BJ (cell line): Measurements from ENCODE around the gene SAMD14. TPM values are rescaled to one million over a fixed set of nuclear protein-coding genes. Genes with fewer than 3 reads are reported as not detected.
A peak's percentile ranks its signal among the peaks of the same experiment; 100 is the strongest.

ENCODE experiments used
- CTCF ChIA-PET: fragments of 350-600 bp; formaldehyde crosslinking; extraction: SDS; loops from one replicate; lab custom pipeline; 2021; ENCODE audit warnings: antibody characterized with exemption, inconsistent platforms; lab: Yijun Ruan, JAX
- POLR2A ChIA-PET: fragments of 300-600 bp; sonication (Branson Sonifier 250); formaldehyde crosslinking; extraction: SDS; loops from one replicate; lab custom pipeline; 2021; ENCODE audit warnings: antibody characterized with exemption; lab: Charles Lee
- DNase-seq: peaks from one replicate; pipeline ENCODE4 v3.0.0-alpha.2; 2011; ENCODE audit warnings: low read depth
- H3K27me3 ChIP-seq: 2 replicates; pipeline ENCODE4 v1.6.0; 2011; ENCODE audit warnings: low read length; ENCODE audit not compliant: control insufficient read depth, insufficient read depth
- H3K36me3 ChIP-seq: 2 replicates; pipeline ENCODE4 v1.5.1; 2011; ENCODE audit warnings: low read length; ENCODE audit not compliant: control insufficient read depth, insufficient read depth
- H3K4me3 ChIP-seq: 2 replicates; pipeline ENCODE4 v1.5.1; 2011; ENCODE audit warnings: low read depth, mild to moderate bottlenecking, control low read depth, low read length
- polyA plus RNA-seq: library from polyadenylated mRNA; depleted of rRNA; stranded (reverse); fragments of >200 nt; gene quantifications from 2 replicates; pipeline ENCODE4 v1.2.3, GENCODE V29; 2011
- TF ChIP-seq, protein P1 (sequence below): IDR thresholded peaks from 2 replicates; pipeline ENCODE4 v1.5.1; 2011; ENCODE audit warnings: low read depth, mild to moderate bottlenecking, control low read depth, inconsistent platforms, low read length, moderate library complexity; ENCODE audit not compliant: insufficient read depth

SAMD14 gene
- polyA plus RNA-seq, 1 experiment: 5.3 TPM

GRCh38 chr17:50080827-50081226 is 49.1 kb downstream of the SAMD14 start:
- TF ChIP-seq, protein P1, sequence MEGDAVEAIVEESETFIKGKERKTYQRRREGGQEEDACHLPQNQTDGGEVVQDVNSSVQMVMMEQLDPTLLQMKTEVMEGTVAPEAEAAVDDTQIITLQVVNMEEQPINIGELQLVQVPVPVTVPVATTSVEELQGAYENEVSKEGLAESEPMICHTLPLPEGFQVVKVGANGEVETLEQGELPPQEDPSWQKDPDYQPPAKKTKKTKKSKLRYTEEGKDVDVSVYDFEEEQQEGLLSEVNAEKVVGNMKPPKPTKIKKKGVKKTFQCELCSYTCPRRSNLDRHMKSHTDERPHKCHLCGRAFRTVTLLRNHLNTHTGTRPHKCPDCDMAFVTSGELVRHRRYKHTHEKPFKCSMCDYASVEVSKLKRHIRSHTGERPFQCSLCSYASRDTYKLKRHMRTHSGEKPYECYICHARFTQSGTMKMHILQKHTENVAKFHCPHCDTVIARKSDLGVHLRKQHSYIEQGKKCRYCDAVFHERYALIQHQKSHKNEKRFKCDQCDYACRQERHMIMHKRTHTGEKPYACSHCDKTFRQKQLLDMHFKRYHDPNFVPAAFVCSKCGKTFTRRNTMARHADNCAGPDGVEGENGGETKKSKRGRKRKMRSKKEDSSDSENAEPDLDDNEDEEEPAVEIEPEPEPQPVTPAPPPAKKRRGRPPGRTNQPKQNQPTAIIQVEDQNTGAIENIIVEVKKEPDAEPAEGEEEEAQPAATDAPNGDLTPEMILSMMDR: no peak
- no peak overlapping the region for H3K4me3 ChIP-seq
- H3K27me3 ChIP-seq: no peaks in the 10 kb centered on the region
- no peak for DNase-seq
- CTCF ChIA-PET: interaction anchor here (0.6 to 5.3 kb wide), 6 partner anchors 11 to 60 kb away, joined by 3 to 37 read pairs (median 5); partner anchors contain the start of gene PDK2
- H3K36me3 ChIP-seq: peaks cover 49% of the 10 kb centered on the region
- POLR2A ChIA-PET: no interaction called here

DNA sequence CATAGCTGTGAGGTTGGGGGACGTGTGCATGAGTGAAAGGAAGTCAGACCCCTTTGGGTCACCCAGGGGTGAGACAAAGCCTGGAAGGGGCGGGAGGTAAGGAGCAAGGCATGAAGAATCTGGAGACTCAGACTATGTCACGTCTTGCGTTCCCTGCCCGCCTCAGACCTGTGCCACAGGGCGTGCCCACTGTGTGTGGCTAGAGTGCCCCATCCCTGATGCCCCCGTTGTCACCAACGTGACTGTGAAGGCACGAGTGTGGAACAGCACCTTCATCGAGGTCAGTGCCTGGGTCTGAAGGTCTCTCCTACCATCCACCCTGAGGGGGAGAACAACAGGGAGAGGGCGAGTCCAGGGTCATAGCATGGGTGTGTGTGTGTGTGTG is 49.9 kb downstream of the SAMD14 start:
- no peaks in the 10 kb centered on the region for H3K27me3 ChIP-seq
- no peak overlapping the region for H3K4me3 ChIP-seq
- TF ChIP-seq, protein P1: no peak
- DNase-seq: no peak
- peaks cover 52% of the 10 kb centered on the region for H3K36me3 ChIP-seq
- ChIA-PET POLR2A (no interaction called here), CTCF (interaction anchor here (1.0 to 5.3 kb wide), 5 partner anchors 14 to 81 kb away, joined by 3 to 37 read pairs (median 6); partner anchors contain the start of gene PDK2)

GRCh38 chr17:50079334-50080095 is 50.4 kb downstream of the SAMD14 start:
- POLR2A ChIA-PET: no interaction called here
- no peak for DNase-seq

DNA sequence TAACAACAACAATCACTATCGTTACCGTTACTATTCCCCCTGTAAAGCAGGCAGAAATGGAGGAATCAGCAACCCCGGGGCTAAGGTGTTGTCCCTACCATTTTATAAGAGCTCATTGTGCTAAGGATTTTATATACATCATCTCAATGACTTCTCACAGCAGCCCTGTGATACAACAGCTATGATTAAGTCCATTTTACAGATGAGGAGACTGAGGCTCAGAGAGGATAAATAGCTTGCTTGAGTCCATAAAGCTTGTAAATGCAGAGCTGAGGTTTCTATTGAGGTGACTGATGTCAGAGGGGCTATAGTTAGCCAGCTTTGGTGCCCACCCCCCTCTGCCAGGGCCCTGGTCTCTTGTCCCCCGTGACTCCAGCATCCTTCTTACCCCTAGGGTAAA is 51.5 kb downstream of the SAMD14 start:
- CTCF ChIA-PET: interaction anchor here (1.0 to 5.3 kb wide), 5 partner anchors 9 to 50 kb away, joined by 3 to 37 read pairs (median 13); no protein-coding TSS in a partner anchor

More at GRCh38 chr17:50079334-50080095, 50.4 kb downstream of the SAMD14 start:
- CTCF ChIA-PET: interaction anchor here (0.5 to 5.3 kb wide), 7 partner anchors 13 to 81 kb away, joined by 3 to 37 read pairs (median 6); partner anchors contain the start of gene PDK2
- TF ChIP-seq, protein P1: peak; percentile 78
- Histone ChIP-seq H3K4me3 (no peak overlapping the region), H3K27me3 (no peaks in the 10 kb centered on the region), H3K36me3 (peaks cover 54% of the 10 kb centered on the region)

More for the DNA sequence above, 51.5 kb downstream of the SAMD14 start:
- DNase-seq: no peak
- no peaks in the 10 kb centered on the region for H3K27me3 ChIP-seq
- TF ChIP-seq, protein P1: no peak
- H3K4me3 ChIP-seq: no peak overlapping the region
- H3K36me3 ChIP-seq: peaks cover 64% of the 10 kb centered on the region
- POLR2A ChIA-PET: no interaction called here
